Omental fat pad (tissue), 4 donors: ENCODE results near the gene INPP4B. TPM values are rescaled to one million over a fixed set of nuclear protein-coding genes. Genes with fewer than 3 reads are reported as not detected.

Source experiments
- ATAC-seq: fragments of 150-250 bp; one replicate; pipeline ENCODE4 v1.9.1; 2016; ENCODE audit warnings: mild to moderate bottlenecking, moderate library complexity; ENCODE audit not compliant: low FRiP score
- DNase-seq: peaks from one replicate; pipeline ENCODE4 v3.0.0-alpha.2; 2019; ENCODE audit warnings: low spot score
- total RNA-seq, 4 donors: library from RNA; depleted of rRNA; stranded (reverse); fragments of >200 nt; gene quantifications; one replicate each; pipeline ENCODE4 v1.1.0, GENCODE V29; 2016
- TF ChIP-seq, protein P1 (sequence below), 3 donors: fragments of 450-650 bp; IDR thresholded peaks; one replicate each; pipeline ENCODE4 v1.5.1; 2016 to 2017; ENCODE audit warnings: antibody characterized with exemption in 3 of 3, mild to moderate bottlenecking in 3 of 3, moderate library complexity in 2 of 3

The INPP4B gene
- total RNA-seq, 4 donors from 2014 or later: 6.6 to 54.2 (median 14.2) TPM

DNA sequence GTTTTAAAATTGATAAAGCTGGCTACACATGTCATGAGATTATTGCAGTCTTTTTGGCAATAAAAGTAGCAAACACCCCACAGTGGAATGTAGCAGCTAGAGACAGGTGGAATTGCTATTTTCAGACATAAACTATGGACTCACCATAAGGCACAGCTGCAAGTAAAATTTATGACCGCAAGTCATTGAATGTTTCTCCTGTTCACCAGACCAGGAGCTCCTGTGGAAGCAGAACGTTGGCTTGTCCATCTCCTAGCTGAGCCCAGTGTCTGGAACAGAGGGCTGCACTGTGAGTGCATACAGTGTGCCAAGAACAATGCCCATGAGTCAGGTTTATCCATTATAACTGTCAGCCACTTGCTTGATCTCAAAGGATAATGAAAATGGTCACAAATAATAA lies 538.2 kb downstream of the INPP4B start:
- no peak for ATAC-seq
- DNase-seq: no peak
- TF ChIP-seq, protein P1, sequence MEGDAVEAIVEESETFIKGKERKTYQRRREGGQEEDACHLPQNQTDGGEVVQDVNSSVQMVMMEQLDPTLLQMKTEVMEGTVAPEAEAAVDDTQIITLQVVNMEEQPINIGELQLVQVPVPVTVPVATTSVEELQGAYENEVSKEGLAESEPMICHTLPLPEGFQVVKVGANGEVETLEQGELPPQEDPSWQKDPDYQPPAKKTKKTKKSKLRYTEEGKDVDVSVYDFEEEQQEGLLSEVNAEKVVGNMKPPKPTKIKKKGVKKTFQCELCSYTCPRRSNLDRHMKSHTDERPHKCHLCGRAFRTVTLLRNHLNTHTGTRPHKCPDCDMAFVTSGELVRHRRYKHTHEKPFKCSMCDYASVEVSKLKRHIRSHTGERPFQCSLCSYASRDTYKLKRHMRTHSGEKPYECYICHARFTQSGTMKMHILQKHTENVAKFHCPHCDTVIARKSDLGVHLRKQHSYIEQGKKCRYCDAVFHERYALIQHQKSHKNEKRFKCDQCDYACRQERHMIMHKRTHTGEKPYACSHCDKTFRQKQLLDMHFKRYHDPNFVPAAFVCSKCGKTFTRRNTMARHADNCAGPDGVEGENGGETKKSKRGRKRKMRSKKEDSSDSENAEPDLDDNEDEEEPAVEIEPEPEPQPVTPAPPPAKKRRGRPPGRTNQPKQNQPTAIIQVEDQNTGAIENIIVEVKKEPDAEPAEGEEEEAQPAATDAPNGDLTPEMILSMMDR (IDR thresholded peaks at IDR 0.05): no peak

DNA sequence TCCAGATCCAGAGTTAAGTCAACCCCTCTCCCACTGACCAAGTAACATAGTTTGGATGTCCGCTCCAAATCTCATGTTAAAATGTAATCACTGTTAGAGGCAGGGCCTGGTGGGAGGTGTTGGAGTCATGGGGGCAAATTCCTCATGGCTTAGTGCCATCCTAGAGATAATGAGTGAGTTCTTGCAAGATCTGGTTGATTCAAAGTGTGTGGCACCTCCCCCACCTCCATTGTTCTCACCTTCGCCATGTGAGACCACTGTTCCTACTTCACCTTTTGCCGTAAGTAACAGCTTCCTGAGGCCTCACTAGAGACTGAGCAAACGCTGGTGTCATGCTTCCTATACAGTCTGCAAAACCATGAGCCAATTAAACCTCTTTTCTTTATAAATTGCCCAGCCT lies 548.8 kb downstream of the INPP4B start:
- DNase-seq (no peak), ATAC-seq (no peak)
- TF ChIP-seq, protein P1 (IDR thresholded peaks at IDR 0.05): no peak

DNA sequence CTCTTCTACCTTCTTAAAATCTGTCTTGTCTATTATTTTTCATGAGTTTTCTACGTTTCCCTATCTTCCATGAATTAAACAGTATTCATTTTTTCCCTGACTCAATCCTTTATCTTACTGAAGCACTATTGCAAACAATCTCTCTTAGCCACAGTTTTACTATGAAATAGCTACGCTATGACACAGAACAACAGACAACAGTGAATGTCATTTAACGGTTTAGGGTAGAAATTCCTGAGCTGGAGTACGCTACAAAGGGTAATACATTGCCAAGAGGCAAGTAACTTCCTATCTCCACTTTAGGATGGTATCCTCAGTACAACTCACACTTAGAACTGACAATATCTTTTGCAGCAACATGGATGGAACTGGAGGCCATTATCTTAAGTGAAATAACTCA lies 552.6 kb downstream of the INPP4B start:
- TF ChIP-seq, protein P1 (IDR thresholded peaks at IDR 0.05): no peak

DNA sequence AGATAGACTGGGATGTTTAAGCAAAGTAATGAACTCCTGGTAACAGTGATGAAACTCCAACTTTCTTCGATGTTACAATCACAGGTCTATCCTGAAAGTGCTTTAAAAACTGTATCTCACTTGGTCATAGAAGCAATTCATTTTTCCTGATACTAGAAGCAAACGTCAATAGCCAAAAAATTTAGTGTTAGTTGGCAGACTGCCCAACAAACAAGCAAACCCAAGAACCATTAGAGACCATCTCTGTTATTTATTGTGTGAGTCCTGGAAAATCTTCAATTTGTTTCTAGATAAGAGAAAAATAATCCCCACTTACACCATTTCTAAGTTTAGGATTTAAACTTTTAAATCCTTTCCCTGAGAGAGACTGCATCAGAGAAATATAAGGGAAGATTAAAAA lies 553.9 kb downstream of the INPP4B start:
- TF ChIP-seq, protein P1 (IDR thresholded peaks at IDR 0.05): no peak
- no peak for ATAC-seq
- DNase-seq: no peak

More for the DNA sequence above, 552.6 kb downstream of the INPP4B start:
- no peak for DNase-seq
- ATAC-seq: no peak

DNA sequence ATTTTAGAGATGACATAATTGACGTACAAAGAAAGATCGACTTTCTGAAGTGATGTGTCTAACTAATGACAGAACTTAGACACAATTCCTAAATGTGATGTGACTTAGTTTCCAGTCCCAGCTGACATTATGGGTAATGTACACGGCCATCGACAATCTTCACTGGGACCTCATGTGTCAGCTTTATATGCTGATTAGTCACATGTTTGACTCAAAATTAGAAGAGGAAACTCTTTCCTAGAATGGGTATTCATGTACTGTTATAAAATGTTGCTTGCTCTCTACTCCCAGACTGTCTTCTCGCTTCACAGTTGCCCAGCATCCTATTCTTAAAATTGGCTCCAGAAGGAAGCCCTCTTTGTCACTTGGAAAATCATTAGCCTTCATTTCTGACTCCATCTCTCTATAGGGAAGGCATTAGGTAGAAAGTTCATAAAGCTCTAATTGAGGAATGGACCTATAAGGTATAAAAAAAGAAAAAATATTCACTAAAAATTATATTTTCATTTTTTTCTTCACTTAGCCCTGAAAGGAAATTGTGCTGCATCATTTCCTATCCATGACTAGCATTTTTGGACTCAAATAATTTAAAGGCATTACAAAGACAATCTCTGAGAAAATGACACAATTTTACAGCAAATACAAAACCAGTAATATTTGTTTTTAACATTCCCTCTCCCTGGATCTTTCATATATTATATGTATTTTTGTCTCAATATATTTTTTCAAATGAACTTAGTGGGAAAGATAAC lies 554.6 kb downstream of the INPP4B start:
- ATAC-seq (no peak), DNase-seq (no peak)
- TF ChIP-seq, protein P1 (IDR thresholded peaks at IDR 0.05): no peak

DNA sequence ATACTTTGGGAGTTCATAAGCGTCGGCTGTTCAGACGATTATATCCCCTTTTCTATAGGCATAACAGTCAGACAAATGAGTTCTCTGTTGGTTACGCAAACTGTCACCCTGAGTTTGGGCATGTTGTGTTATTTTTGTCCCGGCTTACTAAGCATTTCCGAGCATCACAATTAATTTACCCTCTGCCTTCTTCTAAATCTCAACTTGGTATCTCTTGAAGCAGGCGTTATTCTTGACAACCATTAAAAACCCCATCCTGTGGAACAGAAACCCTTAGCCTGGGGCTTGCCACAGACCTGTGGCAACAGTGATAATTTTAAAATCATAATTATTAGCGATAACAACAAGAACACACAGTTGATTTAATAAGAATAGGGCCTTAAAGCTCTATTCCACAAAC lies 558.7 kb downstream of the INPP4B start:
- DNase-seq (no peak), ATAC-seq (no peak)
- TF ChIP-seq, protein P1 (IDR thresholded peaks at IDR 0.05): no peak

DNA sequence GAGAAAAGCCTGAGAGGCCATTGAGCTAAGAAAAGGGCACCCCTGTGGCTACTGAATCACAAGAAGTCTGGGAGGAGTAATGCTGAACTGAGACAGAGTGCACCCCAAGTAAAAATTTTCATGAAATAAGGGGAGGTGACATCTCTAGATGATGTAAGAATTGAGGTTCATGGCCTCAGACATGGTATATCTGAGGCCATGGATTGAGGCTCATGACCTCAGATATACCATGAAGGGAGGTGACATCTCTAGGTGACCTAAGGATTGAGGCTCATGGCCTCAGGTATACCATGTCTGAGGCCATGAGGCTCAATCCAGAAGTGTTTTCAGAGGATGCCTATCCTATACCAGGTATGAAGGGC lies 560.9 kb downstream of the INPP4B start:
- DNase-seq: no peak
- TF ChIP-seq, protein P1 (IDR thresholded peaks at IDR 0.05): no peak
- no peak for ATAC-seq
